ENCODE measurements around the gene SVOPL. TPM values are rescaled to one million over a fixed set of nuclear protein-coding genes. Genes with fewer than 3 reads are reported as not detected.

SVOPL gene
- total RNA-seq, 1 donor from 2014 or later, result 1.1 TPM

- Mint-ChIP-seq H3K27ac (peak overlapping the region; percentile 82), H3K4me1 (peaks cover 47% of the 10 kb centered on the region)
Observed at GRCh38 chr7:138658889-138659288, 42.3 kb downstream of the SVOPL start.

GRCh38 chr7:138657854-138658386 lies 43.2 kb downstream of the SVOPL start:
- DNase-seq (ENCODE audit: low spot score in 2 of 2, unreplicated experiment in 2 of 2), result no peak
- peaks cover 37% of the 10 kb centered on the region for H3K4me1 Mint-ChIP-seq
- no peaks in the 10 kb centered on the region for H3K27me3 Mint-ChIP-seq (ENCODE audit: low read depth)
- H3K9me3 Mint-ChIP-seq, result peaks cover 17% of the 10 kb centered on the region
- H3K4me3 Mint-ChIP-seq, result no peak overlapping the region
- peaks cover 15% of the 10 kb centered on the region for H3K36me3 Mint-ChIP-seq
- H3K27ac Mint-ChIP-seq, result no peak overlapping the region
- no peak for TF ChIP-seq CTCF (IDR thresholded peaks at IDR 0.05; ENCODE audit: unreplicated experiment)

More at GRCh38 chr7:138658889-138659288, 42.3 kb downstream of the SVOPL start:
- no peak for TF ChIP-seq CTCF (IDR thresholded peaks at IDR 0.05; ENCODE audit: unreplicated experiment)
- no peak for DNase-seq (ENCODE audit: low spot score in 2 of 2, unreplicated experiment in 2 of 2)
- Mint-ChIP-seq H3K9me3 (peaks cover 14% of the 10 kb centered on the region), H3K27me3 (ENCODE audit: low read depth) (no peaks in the 10 kb centered on the region), H3K4me3 (no peak overlapping the region), H3K36me3 (peaks cover 13% of the 10 kb centered on the region)

GRCh38 chr7:138656952-138657351 lies 44.2 kb downstream of the SVOPL start:
- no peaks in the 10 kb centered on the region for H3K27me3 Mint-ChIP-seq (ENCODE audit: low read depth)
- peaks cover 27% of the 10 kb centered on the region for H3K4me1 Mint-ChIP-seq
- DNase-seq (ENCODE audit: low spot score in 2 of 2, unreplicated experiment in 2 of 2), result no peak
- no peak overlapping the region for H3K27ac Mint-ChIP-seq
- no peak for TF ChIP-seq CTCF (IDR thresholded peaks at IDR 0.05; ENCODE audit: unreplicated experiment)
- H3K4me3 Mint-ChIP-seq, result no peak overlapping the region
- H3K9me3 Mint-ChIP-seq, result peaks cover 20% of the 10 kb centered on the region
- H3K36me3 Mint-ChIP-seq, result peaks cover 19% of the 10 kb centered on the region

- no peaks in the 10 kb centered on the region for H3K27me3 Mint-ChIP-seq (ENCODE audit: low read depth)
- no peak overlapping the region for H3K4me3 Mint-ChIP-seq
- peaks cover 5% of the 10 kb centered on the region for H3K4me1 Mint-ChIP-seq
- H3K9me3 Mint-ChIP-seq, result peaks cover 26% of the 10 kb centered on the region
- TF ChIP-seq CTCF (IDR thresholded peaks at IDR 0.05; ENCODE audit: unreplicated experiment), result no peak
- no peak for DNase-seq (ENCODE audit: low spot score in 2 of 2, unreplicated experiment in 2 of 2)
- peaks cover 19% of the 10 kb centered on the region for H3K36me3 Mint-ChIP-seq
- no peak overlapping the region for H3K27ac Mint-ChIP-seq
Observed at GRCh38 chr7:138654616-138655015, 46.5 kb downstream of the SVOPL start.

- TF ChIP-seq CTCF (IDR thresholded peaks at IDR 0.05; ENCODE audit: unreplicated experiment), result no peak
- H3K9me3 Mint-ChIP-seq, result peaks cover 18% of the 10 kb centered on the region
- no peak overlapping the region for H3K27ac Mint-ChIP-seq
- H3K4me1 Mint-ChIP-seq, result no peaks in the 10 kb centered on the region
- no peak for DNase-seq (ENCODE audit: low spot score in 2 of 2, unreplicated experiment in 2 of 2)
- H3K27me3 Mint-ChIP-seq (ENCODE audit: low read depth), result no peaks in the 10 kb centered on the region
- H3K36me3 Mint-ChIP-seq, result peaks cover 8% of the 10 kb centered on the region
- no peak overlapping the region for H3K4me3 Mint-ChIP-seq
Observed at GRCh38 chr7:138649506-138649905, 51.7 kb downstream of the SVOPL start.

- Mint-ChIP-seq H3K4me3 (no peak overlapping the region), H3K4me1 (no peaks in the 10 kb centered on the region), H3K27ac (no peak overlapping the region), H3K9me3 (peaks cover 15% of the 10 kb centered on the region), H3K36me3 (peaks cover 3% of the 10 kb centered on the region), H3K27me3 (ENCODE audit: low read depth) (no peaks in the 10 kb centered on the region)
- no peak for TF ChIP-seq CTCF (IDR thresholded peaks at IDR 0.05; ENCODE audit: unreplicated experiment)
- no peak for DNase-seq (ENCODE audit: low spot score in 2 of 2, unreplicated experiment in 2 of 2)
Observed at GRCh38 chr7:138645284-138645683, 55.9 kb downstream of the SVOPL start.
